Urothelium cell line (cell line): ENCODE results near the gene ENDOU.

Source experiments
- DNase-seq: peaks from one replicate; pipeline ENCODE4 v3.0.0; 2011; ENCODE audit warnings: low spot score, mixed read lengths
- FAIRE-seq: peaks from 2 replicates; lab custom pipeline; 2011; peaks lifted over from hg19 to GRCh38; lab: Jason Lieb, UNC

Gene ENDOU

GRCh38 chr12:47722941-47723631 lies 2.2 kb downstream of the ENDOU start:
- FAIRE-seq (no peak), DNase-seq (no peak)

- no peak for FAIRE-seq
Measured at GRCh38 chr12:47722136-47722834, 3.0 kb downstream of the ENDOU start.

GRCh38 chr12:47721431-47721973 lies 3.8 kb downstream of the ENDOU start:
- FAIRE-seq (no peak), DNase-seq (no peak)

More at GRCh38 chr12:47722136-47722834, 3.0 kb downstream of the ENDOU start:
- no peak for DNase-seq

GRCh38 chr12:47718531-47718930 lies 6.8 kb downstream of the ENDOU start:
- no peak for DNase-seq
- no peak for FAIRE-seq

GRCh38 chr12:47717443-47718193 lies 7.7 kb downstream of the ENDOU start:
- FAIRE-seq, result no peak
- peak; percentile 74 for DNase-seq

- FAIRE-seq (no peak), DNase-seq (no peak)
Measured at GRCh38 chr12:47717046-47717442, 8.2 kb downstream of the ENDOU start.

- no peak for FAIRE-seq
Measured at GRCh38 chr12:47715877-47716548, 9.3 kb downstream of the ENDOU start.

GRCh38 chr12:47715393-47715876 lies 9.9 kb downstream of the ENDOU start:
- DNase-seq, result peak; percentile 67
- no peak for FAIRE-seq

More at GRCh38 chr12:47715877-47716548, 9.3 kb downstream of the ENDOU start:
- no peak for DNase-seq

- no peak for DNase-seq
- FAIRE-seq, result no peak
Measured at GRCh38 chr12:47714826-47715386, 10.4 kb downstream of the ENDOU start.

- DNase-seq, result no peak
- no peak for FAIRE-seq
Measured at GRCh38 chr12:47712171-47712570, 13.1 kb downstream of the ENDOU start.

- FAIRE-seq (no peak), DNase-seq (no peak)
Measured at GRCh38 chr12:47711448-47711847, 13.8 kb downstream of the ENDOU start.

GRCh38 chr12:47710278-47710677 lies 15.0 kb downstream of the ENDOU start:
- no peak for FAIRE-seq
- no peak for DNase-seq

- FAIRE-seq, result no peak
- no peak for DNase-seq
Measured at GRCh38 chr12:47709671-47710070, 15.6 kb downstream of the ENDOU start.

- DNase-seq, result no peak
- no peak for FAIRE-seq
Measured at GRCh38 chr12:47709237-47709636, 16.1 kb downstream of the ENDOU start.

GRCh38 chr12:47707905-47708543 lies 17.3 kb downstream of the ENDOU start:
- DNase-seq, result no peak

GRCh38 chr12:47707355-47707754 lies 17.9 kb downstream of the ENDOU start:
- DNase-seq (no peak), FAIRE-seq (no peak)

More at GRCh38 chr12:47707905-47708543, 17.3 kb downstream of the ENDOU start:
- FAIRE-seq, result no peak

GRCh38 chr12:47705566-47706425 lies 19.5 kb downstream of the ENDOU start, which contains the start of gene RPAP3:
Gene RPAP3, minus strand, starts transcription at chr12:47706030. Its CDS starts 3,190 bp downstream, at chr12:47702840.
- DNase-seq (peak; percentile 96), FAIRE-seq (peak; percentile 9)

- no peak for FAIRE-seq
- no peak for DNase-seq
Measured at GRCh38 chr12:47705229-47705565, 20.1 kb downstream of the ENDOU start.

- FAIRE-seq (no peak), DNase-seq (no peak)
Measured at GRCh38 chr12:47704719-47705118, 20.6 kb downstream of the ENDOU start.
